Measurements from ENCODE around the gene RIC3. TPM values are rescaled to one million over a fixed set of nuclear protein-coding genes. Genes with fewer than 3 reads are reported as not detected.

The RIC3 gene
- total RNA-seq, 2 donors from 2014 or later, result 23.5 to 25.3 TPM

DNA sequence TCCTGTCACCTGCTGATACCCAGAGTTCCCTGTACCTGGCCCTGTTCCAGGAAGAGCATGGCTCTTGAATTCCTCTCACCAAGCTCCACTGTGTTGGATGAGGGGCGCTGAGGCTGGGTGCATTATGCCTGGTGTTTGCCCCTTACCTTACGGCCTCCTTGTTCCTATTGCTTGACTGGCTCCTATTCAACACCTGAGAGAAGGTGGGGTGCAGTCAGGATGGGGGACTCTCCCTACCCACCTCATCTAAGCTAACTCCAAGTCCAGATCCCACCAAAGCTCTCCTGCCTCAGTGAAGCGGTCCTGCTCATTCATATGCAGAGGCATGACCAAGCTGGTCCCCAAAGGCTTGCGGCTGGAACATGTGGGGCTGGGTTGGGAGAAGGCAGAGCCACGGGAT lies 35.8 kb upstream of the RIC3 start:
- no peaks in the 10 kb centered on the region for H3K4me1 Mint-ChIP-seq
- no peaks in the 10 kb centered on the region for H3K9me3 ChIP-seq (ENCODE audit: control insufficient read depth, low read length)
- H3K4me3 ChIP-seq (ENCODE audit: low read length), result no peak overlapping the region
- TF ChIP-seq, protein P1, sequence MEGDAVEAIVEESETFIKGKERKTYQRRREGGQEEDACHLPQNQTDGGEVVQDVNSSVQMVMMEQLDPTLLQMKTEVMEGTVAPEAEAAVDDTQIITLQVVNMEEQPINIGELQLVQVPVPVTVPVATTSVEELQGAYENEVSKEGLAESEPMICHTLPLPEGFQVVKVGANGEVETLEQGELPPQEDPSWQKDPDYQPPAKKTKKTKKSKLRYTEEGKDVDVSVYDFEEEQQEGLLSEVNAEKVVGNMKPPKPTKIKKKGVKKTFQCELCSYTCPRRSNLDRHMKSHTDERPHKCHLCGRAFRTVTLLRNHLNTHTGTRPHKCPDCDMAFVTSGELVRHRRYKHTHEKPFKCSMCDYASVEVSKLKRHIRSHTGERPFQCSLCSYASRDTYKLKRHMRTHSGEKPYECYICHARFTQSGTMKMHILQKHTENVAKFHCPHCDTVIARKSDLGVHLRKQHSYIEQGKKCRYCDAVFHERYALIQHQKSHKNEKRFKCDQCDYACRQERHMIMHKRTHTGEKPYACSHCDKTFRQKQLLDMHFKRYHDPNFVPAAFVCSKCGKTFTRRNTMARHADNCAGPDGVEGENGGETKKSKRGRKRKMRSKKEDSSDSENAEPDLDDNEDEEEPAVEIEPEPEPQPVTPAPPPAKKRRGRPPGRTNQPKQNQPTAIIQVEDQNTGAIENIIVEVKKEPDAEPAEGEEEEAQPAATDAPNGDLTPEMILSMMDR (conservative IDR thresholded peaks at IDR 0.05), result no peak
- H3K9me3 Mint-ChIP-seq, result no peaks in the 10 kb centered on the region
- peaks cover 3% of the 10 kb centered on the region for H3K27me3 Mint-ChIP-seq (ENCODE audit: insufficient read depth)
- peaks cover 8% of the 10 kb centered on the region for H3K4me1 ChIP-seq (ENCODE audit: control insufficient read depth, insufficient read depth, low read length)
- 55 to 94% methylated on average over 3 to 5 of the region's 5 CpGs for WGBS, 2 experiments (ENCODE audit: insufficient coverage in 1 of 2, insufficient read length in 1 of 2)
- H3K36me3 Mint-ChIP-seq (ENCODE audit: low read depth), result no peaks in the 10 kb centered on the region
- H3K27ac ChIP-seq (ENCODE audit: low read depth, low read length), result no peak overlapping the region
- H3K9ac ChIP-seq (ENCODE audit: extremely low read depth, low read length, poor library complexity, severe bottlenecking), result no peak overlapping the region
- H3K4me3 Mint-ChIP-seq, result no peak overlapping the region
- H3K27me3 ChIP-seq (ENCODE audit: control insufficient read depth, insufficient read depth, low read length, poor library complexity, severe bottlenecking), result no peaks in the 10 kb centered on the region
- no peaks in the 10 kb centered on the region for H3K36me3 ChIP-seq (ENCODE audit: control insufficient read depth, insufficient read depth, low read length)
- DNase-seq, result no peak
- H3K27ac Mint-ChIP-seq, result no peak overlapping the region

DNA sequence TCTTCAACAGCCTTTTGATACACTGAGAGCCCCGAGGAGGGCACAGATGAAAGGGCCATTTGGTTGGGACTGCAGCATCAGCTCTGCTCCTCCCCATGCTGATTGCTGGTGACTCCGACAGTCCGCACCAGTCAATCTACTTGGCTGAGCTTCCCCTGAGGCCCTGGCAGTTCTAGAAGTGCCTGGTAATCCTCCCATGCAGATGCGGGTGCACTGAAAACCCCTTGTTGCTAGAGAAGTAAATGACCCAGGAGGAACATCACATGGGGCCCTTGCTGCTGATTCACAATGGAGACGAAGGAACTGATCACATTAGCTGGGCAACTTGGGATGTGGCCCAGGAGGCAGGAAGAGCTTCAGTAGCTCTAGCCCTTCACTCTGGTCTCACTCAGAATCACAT lies 35.2 kb upstream of the RIC3 start:
- Histone ChIP-seq H3K36me3 (ENCODE audit: control insufficient read depth, insufficient read depth, low read length) (no peaks in the 10 kb centered on the region), H3K27me3 (ENCODE audit: control insufficient read depth, insufficient read depth, low read length, poor library complexity, severe bottlenecking) (no peaks in the 10 kb centered on the region), H3K9me3 (ENCODE audit: control insufficient read depth, low read length) (no peaks in the 10 kb centered on the region), H3K4me1 (ENCODE audit: control insufficient read depth, insufficient read depth, low read length) (peaks cover 8% of the 10 kb centered on the region), H3K27ac (ENCODE audit: low read depth, low read length) (no peak overlapping the region), H3K9ac (ENCODE audit: extremely low read depth, low read length, poor library complexity, severe bottlenecking) (no peak overlapping the region), H3K4me3 (ENCODE audit: low read length) (no peak overlapping the region)
- DNase-seq, result peak; percentile 22
- H3K9me3 Mint-ChIP-seq, result no peaks in the 10 kb centered on the region
- H3K36me3 Mint-ChIP-seq (ENCODE audit: low read depth), result no peaks in the 10 kb centered on the region
- H3K4me1 Mint-ChIP-seq, result no peaks in the 10 kb centered on the region
- TF ChIP-seq, protein P1 (conservative IDR thresholded peaks at IDR 0.05), result no peak
- H3K27ac Mint-ChIP-seq, result no peak overlapping the region
- 69 to 73% methylated on average over 4 to 5 of the region's 5 CpGs for WGBS, 2 experiments (ENCODE audit: insufficient coverage in 1 of 2, insufficient read length in 1 of 2)
- no peak overlapping the region for H3K4me3 Mint-ChIP-seq
- H3K27me3 Mint-ChIP-seq (ENCODE audit: insufficient read depth), result peaks cover 7% of the 10 kb centered on the region

DNA sequence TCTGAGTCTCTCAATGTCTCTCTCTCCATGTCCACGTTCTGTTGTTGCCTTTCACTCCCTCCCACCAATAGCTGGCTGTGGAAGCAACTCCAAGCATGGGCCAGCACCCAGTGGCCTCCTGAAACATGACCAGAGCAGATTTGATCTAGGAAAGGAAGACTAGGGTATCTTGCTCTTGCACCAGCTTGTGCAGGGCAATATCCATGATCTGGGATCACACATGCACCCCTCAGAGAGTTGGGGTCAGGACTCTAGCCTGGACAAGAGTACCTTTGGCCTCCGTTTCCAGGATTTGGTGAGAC lies 34.5 kb upstream of the RIC3 start:
- TF ChIP-seq, protein P1 (conservative IDR thresholded peaks at IDR 0.05), result no peak
- DNase-seq, result peak; percentile 16

More for the DNA sequence above, 34.5 kb upstream of the RIC3 start:
- no peaks in the 10 kb centered on the region for H3K4me1 Mint-ChIP-seq
- no peak overlapping the region for H3K4me3 ChIP-seq (ENCODE audit: low read length)
- no peak overlapping the region for H3K9ac ChIP-seq (ENCODE audit: extremely low read depth, low read length, poor library complexity, severe bottlenecking)
- peaks cover 8% of the 10 kb centered on the region for H3K4me1 ChIP-seq (ENCODE audit: control insufficient read depth, insufficient read depth, low read length)
- no peaks in the 10 kb centered on the region for H3K36me3 Mint-ChIP-seq (ENCODE audit: low read depth)
- H3K9me3 ChIP-seq (ENCODE audit: control insufficient read depth, low read length), result no peaks in the 10 kb centered on the region
- no peaks in the 10 kb centered on the region for H3K9me3 Mint-ChIP-seq
- H3K36me3 ChIP-seq (ENCODE audit: control insufficient read depth, insufficient read depth, low read length), result no peaks in the 10 kb centered on the region
- H3K27me3 Mint-ChIP-seq (ENCODE audit: insufficient read depth), result peaks cover 13% of the 10 kb centered on the region
- H3K27ac ChIP-seq (ENCODE audit: low read depth, low read length), result no peak overlapping the region
- 81 to 83% methylated on average over 1 to 2 of the region's 2 CpGs for WGBS, 2 experiments (ENCODE audit: insufficient coverage in 1 of 2, insufficient read length in 1 of 2)
- no peak overlapping the region for H3K27ac Mint-ChIP-seq
- H3K27me3 ChIP-seq (ENCODE audit: control insufficient read depth, insufficient read depth, low read length, poor library complexity, severe bottlenecking), result peaks cover 3% of the 10 kb centered on the region
- H3K4me3 Mint-ChIP-seq, result no peak overlapping the region
